HUDEP-2 (cell line): ENCODE results near the gene GPR137C.
A peak's percentile ranks its signal among the peaks of the same experiment; 100 is the strongest.
"Not testable (repeated sequence)": the region's sequence is repeated elsewhere in the genome, so short reads cannot be mapped to it uniquely, and the experiment has no call there.

Experiments
- DNase-seq, 76 experiments: peaks; one replicate each; lab custom pipeline; 2025; ENCODE audit not compliant: unreplicated experiment in 76 of 76; lab: John Stamatoyannopoulos, UW

Gene GPR137C

DNA sequence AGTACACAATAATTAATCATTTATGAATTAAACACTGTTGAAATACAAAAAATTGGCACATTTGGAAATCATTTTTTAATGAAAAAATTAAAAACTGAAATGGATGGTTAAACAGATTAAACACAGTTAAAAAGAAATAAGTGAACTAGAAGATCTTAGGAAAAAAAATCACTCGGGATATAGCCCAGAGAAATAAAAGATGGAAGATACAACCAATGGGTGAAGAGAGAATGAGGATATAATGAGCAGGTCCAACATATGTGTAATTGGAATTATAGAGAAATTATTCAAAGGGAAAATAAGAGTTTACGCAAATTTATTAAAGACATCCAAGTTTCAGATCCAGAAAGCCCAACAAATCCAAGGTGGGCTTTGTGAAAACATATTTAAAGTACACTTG lies 6.1 kb downstream of the GPR137C start:
- no peak for DNase-seq

GRCh38 chr14:52563120-52563519 lies 10.5 kb downstream of the GPR137C start:
- DNase-seq, result peak in 1 of 76 experiments; percentile 2

DNA sequence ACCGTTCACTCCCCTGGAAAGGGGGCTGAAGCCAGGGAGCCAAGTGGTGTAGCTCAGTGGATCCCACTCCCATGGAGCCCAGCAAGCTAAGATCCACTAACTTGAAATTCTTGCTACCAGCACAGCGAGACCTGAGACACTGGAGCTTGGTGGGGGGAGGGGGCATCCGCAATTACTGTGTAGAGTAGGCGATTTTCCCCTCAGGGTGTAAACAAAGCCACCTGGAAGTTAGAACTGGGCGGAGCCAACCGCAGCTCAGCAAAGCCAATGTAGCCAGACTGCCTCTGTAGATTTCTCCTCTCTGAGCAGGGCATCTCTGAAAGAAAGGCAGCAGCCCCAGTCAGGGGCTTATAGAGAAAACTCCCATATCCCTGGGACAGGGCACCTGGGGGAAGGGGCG lies 15.8 kb downstream of the GPR137C start:
- DNase-seq, result not testable (repeated sequence)

- DNase-seq, result no peak
These were observed 23.2 kb downstream of the GPR137C start for GRCh38 chr14:52575858-52576257.

DNA sequence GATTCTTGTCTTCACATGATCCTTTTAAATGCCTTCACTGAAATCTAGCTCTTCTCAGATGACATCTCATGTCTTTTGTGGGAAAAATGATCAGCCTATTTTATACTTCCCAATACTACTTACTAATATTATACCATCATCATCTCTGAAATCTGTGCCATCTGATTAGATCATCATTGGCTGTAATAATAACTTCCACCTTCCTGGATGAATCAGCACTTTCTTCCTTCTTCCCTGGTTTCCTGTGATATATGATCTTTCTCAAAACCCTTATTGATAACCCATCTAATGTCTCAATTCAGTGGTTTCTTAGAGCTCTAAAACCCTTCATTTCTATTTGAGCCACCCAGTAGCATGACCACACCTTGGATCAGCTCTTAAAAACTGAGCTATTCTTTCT lies 30.9 kb downstream of the GPR137C start:
- DNase-seq, result no peak

DNA sequence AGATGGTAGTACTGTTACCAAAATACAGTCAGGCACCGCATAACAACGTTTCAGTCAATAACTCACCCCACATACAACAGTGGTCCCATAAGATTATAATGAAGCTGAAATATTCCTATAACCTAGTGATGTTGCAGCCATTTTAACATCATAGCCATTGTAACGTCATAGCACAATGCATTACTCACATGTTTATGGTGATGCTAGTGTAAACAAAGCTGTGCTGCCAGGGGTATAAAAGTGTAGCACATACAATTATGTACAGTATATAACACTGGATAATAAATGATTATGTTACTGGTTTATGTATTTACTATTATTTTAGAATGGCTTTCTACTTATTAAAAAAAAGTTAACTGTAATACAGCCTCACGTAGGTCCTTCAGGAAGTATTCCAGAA lies 37.0 kb downstream of the GPR137C start:
- DNase-seq, result no peak

- no peak for DNase-seq
These were observed 37.7 kb downstream of the GPR137C start for GRCh38 chr14:52590318-52590717.

GRCh38 chr14:52596320-52596719 lies 43.7 kb downstream of the GPR137C start:
- DNase-seq, result no peak

- DNase-seq, result no peak
These were observed 44.2 kb downstream of the GPR137C start for GRCh38 chr14:52596861-52597260.

DNA sequence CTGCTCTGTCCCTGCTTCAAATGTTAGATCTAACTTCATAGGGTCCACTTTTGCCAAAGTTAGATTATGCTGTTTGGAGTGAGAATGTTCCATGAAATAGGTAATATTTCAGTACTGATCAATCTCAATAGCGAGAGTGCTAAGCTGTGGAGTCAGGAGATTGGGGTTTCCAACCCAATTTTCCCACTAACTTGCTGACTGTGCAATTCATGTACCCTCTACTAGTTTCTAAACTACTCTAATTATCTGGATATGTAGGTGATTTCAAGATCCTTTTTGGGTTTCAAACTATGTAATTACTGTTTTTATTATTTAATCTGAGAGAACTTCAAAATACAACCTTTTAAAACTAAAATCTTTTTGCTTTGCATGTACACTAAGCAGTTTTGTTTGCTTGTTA lies 45.9 kb downstream of the GPR137C start:
- no peak for DNase-seq

- no peak for DNase-seq
These were observed 47.3 kb downstream of the GPR137C start for GRCh38 chr14:52599974-52600373.

DNA sequence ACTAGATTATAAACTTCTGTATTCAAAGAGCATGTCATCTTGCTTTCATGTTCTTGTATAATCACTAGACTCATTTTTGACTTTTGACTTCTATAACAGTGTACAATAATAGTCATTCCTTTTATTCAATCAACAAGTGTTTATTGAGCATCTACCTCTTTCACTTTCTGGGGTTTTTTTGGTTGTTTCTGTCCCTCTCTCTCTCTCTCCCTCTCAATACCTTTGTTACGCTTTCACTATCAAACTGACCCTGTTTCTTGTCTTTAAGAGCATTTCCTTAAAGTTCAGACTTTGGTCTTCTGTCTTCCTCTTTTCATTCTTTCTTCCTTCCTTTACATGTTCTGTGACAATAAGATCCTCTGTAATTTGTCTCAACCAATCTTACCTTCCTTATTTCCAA lies 49.5 kb downstream of the GPR137C start:
- DNase-seq, result no peak

- DNase-seq, result no peak
These were observed 54.4 kb downstream of the GPR137C start for GRCh38 chr14:52607061-52607460.

- DNase-seq, result peak in 2 of 76 experiments; percentile 2 to 10
These were observed 56.9 kb downstream of the GPR137C start for GRCh38 chr14:52609445-52610044.

- no peak for DNase-seq
These were observed 57.6 kb downstream of the GPR137C start for GRCh38 chr14:52610187-52610586.

GRCh38 chr14:52618602-52619001 lies 66.0 kb downstream of the GPR137C start:
- DNase-seq, result no peak

GRCh38 chr14:52619687-52620086 lies 67.1 kb downstream of the GPR137C start:
- DNase-seq, result no peak

DNA sequence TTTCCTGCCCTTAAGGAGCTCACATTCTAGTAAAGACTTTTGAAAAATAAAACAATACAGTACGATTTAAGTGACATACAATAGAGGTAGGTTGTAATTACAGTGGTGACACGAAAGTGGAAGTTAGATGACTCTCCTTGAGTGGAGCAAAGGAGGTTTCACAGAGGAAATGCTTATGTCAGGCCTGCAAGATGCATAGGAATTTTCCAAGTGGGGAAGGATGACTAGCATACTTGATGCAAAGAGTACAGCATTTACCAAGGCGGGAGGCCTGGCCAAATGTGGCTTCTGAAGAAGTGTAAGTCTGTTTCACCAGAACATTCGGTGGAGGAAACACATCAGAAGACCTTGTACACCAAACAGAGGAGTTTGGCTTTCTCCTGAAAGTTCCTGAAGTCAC lies 87.5 kb downstream of the GPR137C start:
- no peak for DNase-seq

- no peak for DNase-seq
These were observed 89.1 kb downstream of the GPR137C start for GRCh38 chr14:52641745-52642144.

DNA sequence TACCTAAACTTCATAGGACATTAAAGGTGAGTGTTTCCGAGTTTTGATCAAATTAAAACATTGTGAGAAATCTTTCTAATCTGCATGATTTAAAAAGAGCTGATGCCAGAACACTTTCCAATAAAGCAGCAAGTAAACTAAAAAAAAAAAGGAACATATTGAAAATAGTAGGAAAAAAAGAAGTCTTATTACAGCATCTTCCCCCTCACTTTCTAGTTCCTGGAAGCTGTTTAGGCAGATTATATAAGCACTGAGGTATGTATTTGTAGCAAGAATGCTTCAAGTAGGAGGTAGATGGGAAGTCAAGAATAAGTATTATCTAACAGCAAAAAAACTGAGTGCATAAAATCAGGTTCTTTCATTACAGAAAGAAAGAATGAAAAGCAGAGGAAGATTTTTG lies 96.9 kb downstream of the GPR137C start:
- DNase-seq, result no peak

DNA sequence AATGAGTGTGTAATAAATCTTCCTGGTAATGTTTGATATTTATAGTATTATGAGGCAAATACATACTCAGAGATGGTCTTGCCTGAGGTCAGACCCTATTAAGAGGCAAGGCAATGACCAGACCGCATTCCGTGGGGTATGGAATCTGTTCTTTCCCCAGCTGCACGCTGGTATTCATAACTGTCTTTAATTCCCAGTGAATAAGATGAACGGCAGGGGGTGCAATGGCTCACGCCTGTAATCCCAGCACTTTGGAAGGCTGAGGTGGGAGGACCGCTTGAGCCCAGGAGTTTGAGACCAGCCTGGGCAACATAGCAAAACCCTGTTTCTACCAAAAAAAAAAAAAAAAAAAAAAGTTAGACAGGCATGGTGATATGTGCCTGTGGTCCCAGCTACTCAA lies 98.1 kb downstream of the GPR137C start:
- no peak for DNase-seq

- no peak for DNase-seq
These were observed 104.3 kb downstream of the GPR137C start for GRCh38 chr14:52656905-52657304.

DNA sequence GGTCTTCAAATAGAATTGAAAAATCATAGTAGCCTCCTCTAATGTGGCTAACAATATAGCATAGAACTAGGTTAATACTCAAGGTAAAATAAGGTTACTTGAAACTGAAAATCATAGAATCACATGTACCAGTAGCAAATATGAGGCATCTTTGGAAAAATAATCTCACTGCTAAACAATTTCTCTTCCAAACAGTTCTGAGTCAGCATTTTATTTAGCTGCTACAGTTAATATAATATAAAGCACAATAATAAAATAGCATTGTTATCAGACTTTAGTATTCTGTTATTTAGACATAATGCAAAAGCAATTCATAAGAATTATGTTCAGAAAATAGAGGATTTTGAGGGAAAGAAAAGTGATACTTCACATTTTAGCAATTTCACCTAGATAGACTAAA lies 107.7 kb downstream of the GPR137C start:
- no peak for DNase-seq
